Astrocyte of the cerebellum (primary cell): ENCODE measurements around the gene ABCF3.
A peak's percentile ranks its signal among the peaks of the same experiment; 100 is the strongest.

Experiments
- DNase-seq: peaks from one replicate; pipeline ENCODE4 v3.0.0-alpha.2; 2011; ENCODE audit warnings: low read depth
- H3K4me3 ChIP-seq: 2 replicates; pipeline ENCODE4 v1.5.1; 2011; ENCODE audit warnings: mild to moderate bottlenecking, low read depth, low read length, moderate library complexity
- in situ Hi-C: cut with HindIII; loops from 2 replicates; pipeline ENCODE4 v1.10.0; 2017; ENCODE audit warnings: low sequenced_read_pairs
- TF ChIP-seq, protein P1 (sequence below): IDR thresholded peaks from 2 replicates; pipeline ENCODE4 v1.5.1; 2012; ENCODE audit warnings: low read length, low read depth, moderate library complexity, mild to moderate bottlenecking; ENCODE audit errors: missing control alignments

ABCF3 gene

DNA sequence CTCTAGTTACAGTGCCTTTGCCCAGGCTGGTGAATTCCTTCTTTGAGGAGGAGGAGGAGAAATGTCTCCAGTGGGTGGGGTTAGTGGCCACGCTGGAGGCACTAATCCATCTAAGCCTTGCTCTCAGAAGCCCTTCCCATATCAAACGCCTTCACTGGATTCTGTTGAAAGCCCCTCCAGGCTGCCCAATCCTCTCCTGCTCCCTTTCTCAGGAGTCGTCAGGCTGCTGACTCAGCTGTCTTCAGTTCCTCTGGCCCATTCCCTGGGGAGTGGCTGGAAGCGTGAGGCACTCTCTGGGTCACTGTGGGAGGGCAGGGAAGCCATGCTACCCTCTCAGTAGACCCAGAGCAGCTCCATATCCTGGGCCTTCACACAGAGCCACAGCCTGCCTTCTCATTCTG, 8.7 kb upstream of the ABCF3 start:
- in situ Hi-C loops: no loop called here
- TF ChIP-seq, protein P1, sequence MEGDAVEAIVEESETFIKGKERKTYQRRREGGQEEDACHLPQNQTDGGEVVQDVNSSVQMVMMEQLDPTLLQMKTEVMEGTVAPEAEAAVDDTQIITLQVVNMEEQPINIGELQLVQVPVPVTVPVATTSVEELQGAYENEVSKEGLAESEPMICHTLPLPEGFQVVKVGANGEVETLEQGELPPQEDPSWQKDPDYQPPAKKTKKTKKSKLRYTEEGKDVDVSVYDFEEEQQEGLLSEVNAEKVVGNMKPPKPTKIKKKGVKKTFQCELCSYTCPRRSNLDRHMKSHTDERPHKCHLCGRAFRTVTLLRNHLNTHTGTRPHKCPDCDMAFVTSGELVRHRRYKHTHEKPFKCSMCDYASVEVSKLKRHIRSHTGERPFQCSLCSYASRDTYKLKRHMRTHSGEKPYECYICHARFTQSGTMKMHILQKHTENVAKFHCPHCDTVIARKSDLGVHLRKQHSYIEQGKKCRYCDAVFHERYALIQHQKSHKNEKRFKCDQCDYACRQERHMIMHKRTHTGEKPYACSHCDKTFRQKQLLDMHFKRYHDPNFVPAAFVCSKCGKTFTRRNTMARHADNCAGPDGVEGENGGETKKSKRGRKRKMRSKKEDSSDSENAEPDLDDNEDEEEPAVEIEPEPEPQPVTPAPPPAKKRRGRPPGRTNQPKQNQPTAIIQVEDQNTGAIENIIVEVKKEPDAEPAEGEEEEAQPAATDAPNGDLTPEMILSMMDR: no peak
- DNase-seq: no peak
- peak overlapping the region; percentile 98 for H3K4me3 ChIP-seq

DNA sequence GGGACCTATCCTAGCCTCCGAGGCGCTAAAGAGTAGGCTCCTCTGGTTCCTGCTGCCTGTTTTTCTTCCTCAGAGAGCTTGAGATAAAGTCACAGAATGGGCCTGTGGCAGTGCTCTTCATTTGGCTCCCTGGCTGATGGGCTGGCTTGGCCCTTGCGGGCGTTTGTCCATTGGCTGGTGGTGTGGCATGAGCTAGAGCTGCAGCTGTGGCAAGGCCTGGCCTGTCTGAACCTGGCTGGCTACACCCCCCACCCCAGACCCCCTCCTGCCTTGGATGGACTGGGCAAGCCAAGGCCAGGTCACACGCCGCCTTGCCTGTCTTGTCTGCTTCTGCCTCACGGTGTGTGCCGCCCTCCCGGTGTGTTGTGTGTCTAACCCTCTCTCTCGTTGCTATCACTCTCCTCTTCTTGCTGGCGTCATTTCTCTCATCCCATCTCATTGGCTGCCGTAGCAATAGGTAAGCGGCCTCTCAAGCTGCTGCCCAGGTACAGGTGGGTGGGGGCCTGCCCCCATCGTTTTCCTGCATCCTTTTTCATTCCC, 8.2 kb upstream of the ABCF3 start:
- in situ Hi-C loops: no loop called here
- peak overlapping the region; percentile 98 for H3K4me3 ChIP-seq
- DNase-seq: no peak
- TF ChIP-seq, protein P1: no peak

DNA sequence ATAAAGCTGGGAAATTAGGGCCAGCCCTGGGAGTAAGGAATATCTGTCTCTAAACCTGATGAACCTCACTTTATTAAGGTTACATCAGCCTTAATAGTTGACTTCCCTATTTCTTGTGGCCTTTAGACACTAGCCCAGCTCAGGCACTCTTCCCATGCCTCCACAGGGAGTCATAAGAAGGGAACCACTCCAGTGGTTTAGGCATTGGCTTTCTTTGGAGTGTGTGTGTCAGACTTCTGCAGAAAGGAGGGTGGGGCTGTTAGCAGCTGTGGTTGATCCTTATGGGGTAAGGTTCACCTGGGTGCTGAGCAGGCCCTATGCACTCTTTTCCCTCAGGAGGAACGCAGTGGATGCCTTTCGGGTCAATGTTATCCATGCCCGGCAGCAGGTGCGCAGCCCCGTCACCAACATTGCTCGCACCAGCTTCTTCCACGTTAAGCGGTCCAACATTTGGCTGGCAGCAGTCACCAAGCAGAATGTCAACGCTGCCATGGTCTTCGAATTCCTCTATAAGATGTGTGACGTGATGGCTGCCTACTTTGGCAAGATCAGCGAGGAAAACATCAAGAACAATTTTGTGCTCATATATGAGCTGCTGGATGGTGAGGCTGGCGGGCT, 7.4 kb upstream of the ABCF3 start:
- DNase-seq: no peak
- TF ChIP-seq, protein P1: no peak
- H3K4me3 ChIP-seq: no peak overlapping the region
- in situ Hi-C loops: no loop called here

DNA sequence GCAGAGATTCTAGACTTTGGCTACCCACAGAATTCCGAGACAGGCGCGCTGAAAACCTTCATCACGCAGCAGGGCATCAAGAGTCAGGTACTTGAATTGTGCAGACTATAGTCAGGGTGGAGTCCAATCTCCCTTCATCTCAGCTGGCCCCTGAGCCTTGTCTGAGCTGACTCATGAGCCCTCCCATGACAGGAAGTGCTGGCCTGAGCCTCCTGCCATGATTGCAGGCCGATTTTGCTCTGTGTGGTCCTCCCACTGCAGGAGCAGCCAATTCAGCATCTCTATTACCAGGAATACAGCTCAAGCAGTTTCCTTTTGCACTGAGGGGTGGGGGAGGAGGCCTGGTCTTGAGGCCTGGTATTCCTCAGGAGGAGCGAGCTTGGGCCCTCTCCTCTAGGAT, 5.8 kb upstream of the ABCF3 start:
- in situ Hi-C loops: no loop called here
- no peak overlapping the region for H3K4me3 ChIP-seq
- no peak for DNase-seq
- TF ChIP-seq, protein P1: no peak

DNA sequence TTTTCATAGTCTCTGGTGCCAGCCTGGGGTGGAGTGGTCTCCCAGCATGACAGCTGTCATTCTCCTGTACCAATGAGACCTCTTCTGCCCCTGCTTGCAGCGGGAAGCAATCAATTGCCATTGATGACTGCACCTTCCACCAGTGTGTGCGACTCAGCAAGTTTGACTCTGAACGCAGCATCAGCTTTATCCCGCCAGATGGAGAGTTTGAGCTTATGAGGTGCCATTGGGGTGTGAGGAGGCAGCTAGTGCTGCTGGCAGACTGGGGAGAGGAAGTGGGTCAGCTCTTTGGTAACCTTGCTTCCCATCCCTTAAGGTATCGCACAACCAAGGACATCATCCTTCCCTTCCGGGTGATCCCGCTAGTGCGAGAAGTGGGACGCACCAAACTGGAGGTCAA, 4.4 kb upstream of the ABCF3 start:
- in situ Hi-C loops: no loop called here
- no peak for DNase-seq
- no peak overlapping the region for H3K4me3 ChIP-seq
- TF ChIP-seq, protein P1: no peak

DNA sequence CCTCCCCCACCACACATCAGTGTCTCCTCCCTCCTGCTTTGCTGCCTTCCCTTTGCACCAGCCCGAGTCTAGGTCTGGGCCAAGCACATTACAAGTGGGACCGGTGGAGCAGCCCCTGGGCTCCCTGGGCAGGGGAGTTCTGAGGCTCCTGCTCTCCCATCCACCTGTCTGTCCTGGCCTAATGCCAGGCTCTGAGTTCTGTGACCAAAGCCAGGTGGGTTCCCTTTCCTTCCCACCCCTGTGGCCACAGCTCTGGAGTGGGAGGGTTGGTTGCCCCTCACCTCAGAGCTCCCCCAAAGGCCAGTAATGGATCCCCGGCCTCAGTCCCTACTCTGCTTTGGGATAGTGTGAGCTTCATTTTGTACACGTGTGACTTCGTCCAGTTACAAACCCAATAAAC, 2.3 kb upstream of the ABCF3 start:
- TF ChIP-seq, protein P1: no peak
- DNase-seq: no peak
- in situ Hi-C loops: no loop called here
- H3K4me3 ChIP-seq: no peak overlapping the region
